HepG2 (cell line): ENCODE measurements around the gene ARHGEF12. TPM values are rescaled to one million over a fixed set of nuclear protein-coding genes. Genes with fewer than 3 reads are reported as not detected.

Experiments used
- KAT8 ChIP-seq: IDR thresholded peaks from 2 replicates; pipeline ENCODE4 v1.6.1; 2016; ENCODE audit warnings: missing genetic modification reagents, missing compliant biosample characterization
- RFXANK ChIP-seq: IDR thresholded peaks from 2 replicates; pipeline ENCODE4 v1.6.1; 2016
- U2AF1 ChIP-seq: fragments of 200-400 bp; formaldehyde crosslinking; optimal IDR thresholded peaks from 2 replicates; pipeline ENCODE3; 2017; ENCODE audit warnings: mild to moderate bottlenecking, low read depth, low read length
- ZMYM4 ChIP-seq: sonication (generic); formaldehyde crosslinking; IDR thresholded peaks from 2 replicates; pipeline ENCODE4 v1.8.1; 2023; ENCODE audit warnings: mild to moderate bottlenecking, missing genetic modification reagents
- ZNF562 ChIP-seq: sonication (generic); formaldehyde crosslinking; IDR thresholded peaks from 2 replicates; pipeline ENCODE4 v1.8.0; 2022; ENCODE audit warnings: missing genetic modification reagents, borderline replicate concordance
- ZNF724P ChIP-seq: sonication (generic); formaldehyde crosslinking; IDR thresholded peaks from 2 replicates; pipeline ENCODE4 v1.8.0; 2022; ENCODE audit warnings: missing genetic modification reagents, borderline replicate concordance
- polyA plus RNA-seq, 8 experiments: library from polyadenylated mRNA; depleted of rRNA in 3 of 8; stranded (reverse) in 7 of 8; unstranded in 1 of 8; fragments of >200 nt; fragmentation: Illumina TruSeq in 4 of 8; extraction: Trizol in 4 of 8; gene quantifications; 2 replicates each; pipeline versions ENCODE4 v1.2.1 to v1.2.3, GENCODE V29; 2011 to 2016; ENCODE audit warnings: low read depth in 4 of 8, missing spikeins in 1 of 8, mixed read lengths in 1 of 8; ENCODE audit not compliant: insufficient read depth in 1 of 8
- total RNA-seq, 5 experiments: library from RNA; depleted of rRNA; stranded (reverse); fragments of >200 nt; fragmentation: Illumina TruSeq; extraction: Trizol; gene quantifications; 2 replicates each; pipeline ENCODE4 v1.2.3, GENCODE V29; 2016; ENCODE audit warnings: low read depth in 1 of 5
- TF ChIP-seq, protein P1 (sequence below): sonication (generic); formaldehyde crosslinking; IDR thresholded peaks from 2 replicates; pipeline ENCODE4 v1.4.0; 2020; ENCODE audit warnings: missing genetic modification reagents, borderline replicate concordance
- TF ChIP-seq, protein P2 (sequence below): sonication (generic); formaldehyde crosslinking; IDR thresholded peaks from 2 replicates; pipeline ENCODE4 v1.5.1; 2020; ENCODE audit warnings: mild to moderate bottlenecking, missing genetic modification reagents, moderate library complexity
- TF ChIP-seq, protein P3 (sequence below): sonication (generic); formaldehyde crosslinking; conservative IDR thresholded peaks from 2 replicates; pipeline ENCODE4 v1.4.0; 2020; ENCODE audit warnings: missing genetic modification reagents
- TF ChIP-seq, protein P4 (sequence below): sonication (generic); formaldehyde crosslinking; IDR thresholded peaks from 2 replicates; pipeline ENCODE4 v1.8.0; 2022; ENCODE audit warnings: mild to moderate bottlenecking, missing genetic modification reagents, moderate library complexity
- TF ChIP-seq, protein P5 (sequence below): sonication (generic); formaldehyde crosslinking; IDR thresholded peaks from 2 replicates; pipeline ENCODE4 v1.4.0; 2020; ENCODE audit warnings: missing genetic modification reagents, mild to moderate bottlenecking, borderline replicate concordance

ARHGEF12 gene
- total and polyA plus RNA-seq, 2 of the 13 experiments (the other 11 are each of a cell fraction or from before 2014, with no cell fraction given), result 17.9 to 54.4 TPM

DNA sequence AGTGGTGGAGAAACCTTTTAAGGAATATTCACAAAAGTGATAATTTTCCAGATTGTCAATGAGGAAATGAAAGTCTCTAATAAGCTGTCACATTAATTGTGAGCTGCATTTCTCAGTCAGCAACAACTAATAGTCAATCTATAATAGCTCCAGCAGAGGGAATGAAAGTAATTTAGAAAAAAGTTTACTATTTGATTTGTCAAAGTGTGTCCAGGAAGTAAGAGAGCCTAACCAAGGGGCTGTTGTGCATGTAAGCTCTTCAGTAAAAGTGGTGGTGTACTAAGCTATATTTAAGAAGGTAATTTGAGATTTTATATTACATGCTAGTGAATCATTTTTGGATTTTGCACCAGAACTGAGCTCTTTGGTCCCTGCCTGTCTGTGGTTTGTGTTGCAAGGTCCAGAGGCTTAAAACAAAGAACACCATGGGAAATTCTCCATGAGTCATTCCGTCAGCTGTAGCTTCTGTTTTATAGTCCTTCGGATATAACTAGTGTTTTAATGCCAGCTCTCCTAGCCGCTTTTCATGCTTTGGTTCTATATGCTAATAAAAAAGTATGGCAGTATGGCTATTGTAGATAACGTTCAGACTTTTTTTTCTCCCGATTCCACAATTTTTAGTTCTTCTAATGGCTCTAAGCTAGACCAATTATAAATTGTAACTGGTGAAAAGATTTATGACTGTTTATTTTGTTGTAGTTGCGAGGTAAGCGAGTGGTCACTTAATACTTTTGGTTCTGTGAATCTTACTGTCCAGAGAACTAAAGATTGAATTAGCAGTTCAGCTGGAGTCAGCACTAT, 64.6 kb downstream of the ARHGEF12 start (continued):
- TF ChIP-seq ZMYM4 (0 out of 2 replicates have a peak, but pooled peaks have one; percentile 20), RFXANK (no peak), ZNF562 (CRISPR knock-in tag) (no peak), KAT8 (no peak; the same call in 1 of the 2 replicates), U2AF1 (no peak), ZNF724P (no peak)
- TF ChIP-seq, protein P1, sequence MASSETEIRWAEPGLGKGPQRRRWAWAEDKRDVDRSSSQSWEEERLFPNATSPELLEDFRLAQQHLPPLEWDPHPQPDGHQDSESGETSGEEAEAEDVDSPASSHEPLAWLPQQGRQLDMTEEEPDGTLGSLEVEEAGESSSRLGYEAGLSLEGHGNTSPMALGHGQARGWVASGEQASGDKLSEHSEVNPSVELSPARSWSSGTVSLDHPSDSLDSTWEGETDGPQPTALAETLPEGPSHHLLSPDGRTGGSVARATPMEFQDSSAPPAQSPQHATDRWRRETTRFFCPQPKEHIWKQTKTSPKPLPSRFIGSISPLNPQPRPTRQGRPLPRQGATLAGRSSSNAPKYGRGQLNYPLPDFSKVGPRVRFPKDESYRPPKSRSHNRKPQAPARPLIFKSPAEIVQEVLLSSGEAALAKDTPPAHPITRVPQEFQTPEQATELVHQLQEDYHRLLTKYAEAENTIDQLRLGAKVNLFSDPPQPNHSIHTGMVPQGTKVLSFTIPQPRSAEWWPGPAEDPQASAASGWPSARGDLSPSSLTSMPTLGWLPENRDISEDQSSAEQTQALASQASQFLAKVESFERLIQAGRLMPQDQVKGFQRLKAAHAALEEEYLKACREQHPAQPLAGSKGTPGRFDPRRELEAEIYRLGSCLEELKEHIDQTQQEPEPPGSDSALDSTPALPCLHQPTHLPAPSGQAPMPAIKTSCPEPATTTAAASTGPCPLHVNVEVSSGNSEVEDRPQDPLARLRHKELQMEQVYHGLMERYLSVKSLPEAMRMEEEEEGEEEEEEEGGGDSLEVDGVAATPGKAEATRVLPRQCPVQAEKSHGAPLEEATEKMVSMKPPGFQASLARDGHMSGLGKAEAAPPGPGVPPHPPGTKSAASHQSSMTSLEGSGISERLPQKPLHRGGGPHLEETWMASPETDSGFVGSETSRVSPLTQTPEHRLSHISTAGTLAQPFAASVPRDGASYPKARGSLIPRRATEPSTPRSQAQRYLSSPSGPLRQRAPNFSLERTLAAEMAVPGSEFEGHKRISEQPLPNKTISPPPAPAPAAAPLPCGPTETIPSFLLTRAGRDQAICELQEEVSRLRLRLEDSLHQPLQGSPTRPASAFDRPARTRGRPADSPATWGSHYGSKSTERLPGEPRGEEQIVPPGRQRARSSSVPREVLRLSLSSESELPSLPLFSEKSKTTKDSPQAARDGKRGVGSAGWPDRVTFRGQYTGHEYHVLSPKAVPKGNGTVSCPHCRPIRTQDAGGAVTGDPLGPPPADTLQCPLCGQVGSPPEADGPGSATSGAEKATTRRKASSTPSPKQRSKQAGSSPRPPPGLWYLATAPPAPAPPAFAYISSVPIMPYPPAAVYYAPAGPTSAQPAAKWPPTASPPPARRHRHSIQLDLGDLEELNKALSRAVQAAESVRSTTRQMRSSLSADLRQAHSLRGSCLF (CRISPR knock-in tag), result no peak
- TF ChIP-seq, protein P2, sequence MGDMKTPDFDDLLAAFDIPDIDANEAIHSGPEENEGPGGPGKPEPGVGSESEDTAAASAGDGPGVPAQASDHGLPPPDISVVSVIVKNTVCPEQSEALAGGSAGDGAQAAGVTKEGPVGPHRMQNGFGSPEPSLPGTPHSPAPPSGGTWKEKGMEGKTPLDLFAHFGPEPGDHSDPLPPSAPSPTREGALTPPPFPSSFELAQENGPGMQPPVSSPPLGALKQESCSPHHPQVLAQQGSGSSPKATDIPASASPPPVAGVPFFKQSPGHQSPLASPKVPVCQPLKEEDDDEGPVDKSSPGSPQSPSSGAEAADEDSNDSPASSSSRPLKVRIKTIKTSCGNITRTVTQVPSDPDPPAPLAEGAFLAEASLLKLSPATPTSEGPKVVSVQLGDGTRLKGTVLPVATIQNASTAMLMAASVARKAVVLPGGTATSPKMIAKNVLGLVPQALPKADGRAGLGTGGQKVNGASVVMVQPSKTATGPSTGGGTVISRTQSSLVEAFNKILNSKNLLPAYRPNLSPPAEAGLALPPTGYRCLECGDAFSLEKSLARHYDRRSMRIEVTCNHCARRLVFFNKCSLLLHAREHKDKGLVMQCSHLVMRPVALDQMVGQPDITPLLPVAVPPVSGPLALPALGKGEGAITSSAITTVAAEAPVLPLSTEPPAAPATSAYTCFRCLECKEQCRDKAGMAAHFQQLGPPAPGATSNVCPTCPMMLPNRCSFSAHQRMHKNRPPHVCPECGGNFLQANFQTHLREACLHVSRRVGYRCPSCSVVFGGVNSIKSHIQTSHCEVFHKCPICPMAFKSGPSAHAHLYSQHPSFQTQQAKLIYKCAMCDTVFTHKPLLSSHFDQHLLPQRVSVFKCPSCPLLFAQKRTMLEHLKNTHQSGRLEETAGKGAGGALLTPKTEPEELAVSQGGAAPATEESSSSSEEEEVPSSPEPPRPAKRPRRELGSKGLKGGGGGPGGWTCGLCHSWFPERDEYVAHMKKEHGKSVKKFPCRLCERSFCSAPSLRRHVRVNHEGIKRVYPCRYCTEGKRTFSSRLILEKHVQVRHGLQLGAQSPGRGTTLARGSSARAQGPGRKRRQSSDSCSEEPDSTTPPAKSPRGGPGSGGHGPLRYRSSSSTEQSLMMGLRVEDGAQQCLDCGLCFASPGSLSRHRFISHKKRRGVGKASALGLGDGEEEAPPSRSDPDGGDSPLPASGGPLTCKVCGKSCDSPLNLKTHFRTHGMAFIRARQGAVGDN (CRISPR knock-in tag), result no peak
- TF ChIP-seq, protein P3, sequence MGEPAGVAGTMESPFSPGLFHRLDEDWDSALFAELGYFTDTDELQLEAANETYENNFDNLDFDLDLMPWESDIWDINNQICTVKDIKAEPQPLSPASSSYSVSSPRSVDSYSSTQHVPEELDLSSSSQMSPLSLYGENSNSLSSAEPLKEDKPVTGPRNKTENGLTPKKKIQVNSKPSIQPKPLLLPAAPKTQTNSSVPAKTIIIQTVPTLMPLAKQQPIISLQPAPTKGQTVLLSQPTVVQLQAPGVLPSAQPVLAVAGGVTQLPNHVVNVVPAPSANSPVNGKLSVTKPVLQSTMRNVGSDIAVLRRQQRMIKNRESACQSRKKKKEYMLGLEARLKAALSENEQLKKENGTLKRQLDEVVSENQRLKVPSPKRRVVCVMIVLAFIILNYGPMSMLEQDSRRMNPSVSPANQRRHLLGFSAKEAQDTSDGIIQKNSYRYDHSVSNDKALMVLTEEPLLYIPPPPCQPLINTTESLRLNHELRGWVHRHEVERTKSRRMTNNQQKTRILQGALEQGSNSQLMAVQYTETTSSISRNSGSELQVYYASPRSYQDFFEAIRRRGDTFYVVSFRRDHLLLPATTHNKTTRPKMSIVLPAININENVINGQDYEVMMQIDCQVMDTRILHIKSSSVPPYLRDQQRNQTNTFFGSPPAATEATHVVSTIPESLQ (CRISPR knock-in tag), result no peak
- TF ChIP-seq, protein P4, sequence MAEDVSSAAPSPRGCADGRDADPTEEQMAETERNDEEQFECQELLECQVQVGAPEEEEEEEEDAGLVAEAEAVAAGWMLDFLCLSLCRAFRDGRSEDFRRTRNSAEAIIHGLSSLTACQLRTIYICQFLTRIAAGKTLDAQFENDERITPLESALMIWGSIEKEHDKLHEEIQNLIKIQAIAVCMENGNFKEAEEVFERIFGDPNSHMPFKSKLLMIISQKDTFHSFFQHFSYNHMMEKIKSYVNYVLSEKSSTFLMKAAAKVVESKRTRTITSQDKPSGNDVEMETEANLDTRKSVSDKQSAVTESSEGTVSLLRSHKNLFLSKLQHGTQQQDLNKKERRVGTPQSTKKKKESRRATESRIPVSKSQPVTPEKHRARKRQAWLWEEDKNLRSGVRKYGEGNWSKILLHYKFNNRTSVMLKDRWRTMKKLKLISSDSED (CRISPR knock-in tag), result no peak
- TF ChIP-seq, protein P5, sequence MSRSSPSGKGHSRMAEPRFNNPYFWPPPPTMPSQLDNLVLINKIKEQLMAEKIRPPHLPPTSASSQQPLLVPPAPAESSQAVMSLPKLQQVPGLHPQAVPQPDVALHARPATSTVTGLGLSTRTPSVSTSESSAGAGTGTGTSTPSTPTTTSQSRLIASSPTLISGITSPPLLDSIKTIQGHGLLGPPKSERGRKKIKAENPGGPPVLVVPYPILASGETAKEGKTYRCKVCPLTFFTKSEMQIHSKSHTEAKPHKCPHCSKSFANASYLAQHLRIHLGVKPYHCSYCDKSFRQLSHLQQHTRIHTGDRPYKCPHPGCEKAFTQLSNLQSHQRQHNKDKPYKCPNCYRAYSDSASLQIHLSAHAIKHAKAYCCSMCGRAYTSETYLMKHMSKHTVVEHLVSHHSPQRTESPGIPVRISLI (CRISPR knock-in tag), result no peak
